Activated naive CD4-positive, alpha-beta T cell treated with anti-CD3 and anti-CD28 coated beads, Interleukin-2, amount 50 U/mL, for 72 hours (primary cell): ENCODE results near the gene MYPN. TPM values are rescaled to one million over a fixed set of nuclear protein-coding genes. Genes with fewer than 3 reads are reported as not detected.

ENCODE experiments used
- ATAC-seq, 2 donors: fragments of 150-1000 bp; cut with Tn5 transposase; 2 replicates each; pipeline ENCODE4 v1.10.0; 2021; ENCODE audit warnings: mild to moderate bottlenecking in 2 of 2, moderate library complexity in 2 of 2
- DNase-seq, 2 donors: peaks; one replicate each; pipeline ENCODE4 v3.0.0; 2021 to 2022; ENCODE audit warnings: low spot score in 2 of 2
- H3K27ac Mint-ChIP-seq, 2 donors: one replicate each; pipeline ENCODE4 v1.8.0; 2022; ENCODE audit warnings: mild to moderate bottlenecking in 2 of 2, mixed read lengths in 2 of 2
- H3K36me3 Mint-ChIP-seq, 2 donors: one replicate each; pipeline ENCODE4 v1.8.0; 2022; ENCODE audit warnings: mixed read lengths in 2 of 2
- H3K9me3 Mint-ChIP-seq, 2 donors: one replicate each; pipeline ENCODE4 v1.8.0; 2022; ENCODE audit warnings: mixed read lengths in 2 of 2
- total RNA-seq, 2 donors: library from RNA; stranded (reverse); gene quantifications; one replicate each; pipeline ENCODE4 v1.2.3, GENCODE V29; 2022

MYPN gene
- total RNA-seq, 2 donors from 2014 or later, result not detected

GRCh38 chr10:68251625-68252495 lies 142.6 kb downstream of the MYPN start:
- no peak for ATAC-seq
- DNase-seq, result no peak
- Mint-ChIP-seq H3K9me3 (no peaks in the 10 kb centered on the region), H3K27ac (no peak overlapping the region), H3K36me3 (no peaks in the 10 kb centered on the region)

DNA sequence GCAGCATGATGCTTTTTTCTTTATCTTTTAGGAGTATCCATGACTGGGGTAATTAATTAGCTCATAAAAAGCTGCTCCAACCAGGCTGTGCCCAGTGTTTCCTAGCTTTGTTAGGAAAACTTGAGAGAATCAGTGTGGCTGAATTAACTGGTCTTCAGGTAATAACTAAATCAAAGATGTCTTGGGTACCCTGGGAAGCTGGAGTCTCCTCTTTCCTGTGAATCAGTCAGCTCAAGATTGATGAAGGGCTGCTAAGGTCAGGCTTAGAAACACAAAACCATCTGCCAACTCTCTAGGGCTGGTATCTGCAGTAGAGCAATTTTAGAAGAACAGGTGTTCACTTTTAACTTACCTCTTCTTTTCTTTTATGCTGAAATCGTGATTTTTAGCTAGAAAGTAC lies 144.1 kb downstream of the MYPN start:
- no peak overlapping the region for H3K27ac Mint-ChIP-seq
- H3K36me3 Mint-ChIP-seq, result no peaks in the 10 kb centered on the region
- ATAC-seq, result no peak

GRCh38 chr10:68261132-68261856 lies 152.0 kb downstream of the MYPN start:
- Mint-ChIP-seq H3K27ac (no peak overlapping the region), H3K36me3 (peaks cover 0 to 7% of the 10 kb centered on the region in 2 donors), H3K9me3 (peaks cover 4 to 11% of the 10 kb centered on the region in 2 donors)
- DNase-seq (no peak), ATAC-seq (no peak)

More for the DNA sequence above, 144.1 kb downstream of the MYPN start:
- no peaks in the 10 kb centered on the region for H3K9me3 Mint-ChIP-seq
- DNase-seq, result no peak

Other genes with a start within 250 kb of the MYPN start
- 10 to 100 TPM; 15.4 to 39.8 TPM for gene SIRT1, start 224.8 kb upstream of the MYPN start, total RNA-seq
- gene HERC4, start 34.2 kb upstream of the MYPN start, total RNA-seq, result 10 to 100 TPM; 55.8 to 79.4 TPM
- gene ATOH7, start 122.6 kb downstream of the MYPN start, total RNA-seq, result not detected
- gene HNRNPH3, start 222.6 kb downstream of the MYPN start, total RNA-seq, result 100 to 1,000 TPM; 117 to 150 TPM
- gene PBLD, start 223.4 kb downstream of the MYPN start, total RNA-seq, result 1 to 10 TPM in 1 of 2 donors, under 1 TPM in 1; 0.34 to 1.7 TPM